SJCRH30 (cell line): ENCODE data around the gene UBXN1. TPM values are rescaled to one million over a fixed set of nuclear protein-coding genes. Genes with fewer than 3 reads are reported as not detected.
A peak's percentile ranks its signal among the peaks of the same experiment; 100 is the strongest.
"Not testable (repeated sequence)": the region's sequence is repeated elsewhere in the genome, so short reads cannot be mapped to it uniquely, and the experiment has no call there.

ENCODE experiments used
- DNase-seq, 2 experiments: peaks; one replicate each; pipeline ENCODE4 v3.0.0-alpha.2; 2015 to 2020
- H3K27ac ChIP-seq: fragments of 250-450 bp; sonication (Bioruptor Pico); 2 replicates; pipeline ENCODE4 v1.5.1; 2020; ENCODE audit warnings: mild to moderate bottlenecking, moderate library complexity
- H3K27me3 ChIP-seq: fragments of 250-450 bp; sonication (Bioruptor Pico); 2 replicates; pipeline ENCODE4 v1.5.1; 2020; ENCODE audit warnings: mild to moderate bottlenecking, moderate library complexity
- H3K36me3 ChIP-seq: fragments of 250-450 bp; sonication (Bioruptor Pico); 2 replicates; pipeline ENCODE4 v1.5.1; 2020; ENCODE audit warnings: mild to moderate bottlenecking, moderate library complexity
- H3K4me1 ChIP-seq: fragments of 250-450 bp; sonication (Bioruptor Pico); 2 replicates; pipeline ENCODE4 v1.5.1; 2020; ENCODE audit warnings: mild to moderate bottlenecking, moderate library complexity
- H3K4me3 ChIP-seq: fragments of 250-450 bp; sonication (Bioruptor Pico); 2 replicates; pipeline ENCODE4 v1.5.1; 2020; ENCODE audit warnings: mild to moderate bottlenecking, moderate library complexity
- H3K9me3 ChIP-seq: fragments of 250-450 bp; sonication (Bioruptor Pico); replicated peaks from 2 replicates; pipeline ENCODE4 v1.5.1; 2020; ENCODE audit warnings: mild to moderate bottlenecking, moderate library complexity
- total RNA-seq: library from RNA; depleted of rRNA; stranded (reverse); fragments of >200 nt; shearing (Covaris generic); gene quantifications from 2 replicates; pipeline ENCODE4 v1.2.3, GENCODE V29; 2014

Gene UBXN1
- total RNA-seq, 1 experiment from 2014 or later: 73.1 TPM

GRCh38 chr11:62671608-62672389 is 7.1 kb downstream of the UBXN1 start, which contains the start of the genes LBHD1 and UQCC3:
Gene LBHD1 (minus strand): TSS chr11:62672267. CDS start chr11:62670031, 2,236 bp downstream.
Gene UQCC3 (plus strand): TSS chr11:62671673. CDS start chr11:62671746, 73 bp downstream.
- Histone ChIP-seq H3K27me3 (no peaks in the 10 kb centered on the region), H3K27ac (peak within 1 kb of the TSS; percentile 69), H3K4me3 (peak within 1 kb of the TSS; percentile 75), H3K36me3 (peaks cover 20% of the 10 kb centered on the region), H3K9me3 (no peaks in the 10 kb centered on the region), H3K4me1 (peaks cover 2% of the 10 kb centered on the region; the same call in 1 of the 2 replicates)
- peak; percentile 88 to 91 for DNase-seq

DNA sequence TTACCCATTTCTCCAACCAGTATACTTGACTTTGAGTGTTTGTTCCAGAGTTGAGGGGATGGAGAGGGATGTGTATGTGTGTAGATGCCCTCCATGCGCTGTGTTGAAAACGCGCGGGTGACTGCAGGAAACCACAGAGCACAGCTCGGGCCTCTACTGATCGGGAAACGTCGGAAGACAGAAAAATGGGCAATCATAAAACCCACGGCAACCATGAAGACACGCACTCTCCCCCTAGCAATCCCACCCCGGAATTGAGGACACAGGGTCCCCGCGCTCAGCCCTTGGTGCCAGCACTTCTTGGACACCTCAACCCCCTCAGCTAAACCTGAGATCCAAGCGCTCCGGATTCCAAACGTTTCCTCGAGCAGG is 7.7 kb downstream of the UBXN1 start:
- Histone ChIP-seq H3K27me3 (no peaks in the 10 kb centered on the region), H3K4me3 (peak overlapping the region; percentile 75), H3K9me3 (no peaks in the 10 kb centered on the region), H3K4me1 (peaks cover 4% of the 10 kb centered on the region; the same call in 1 of the 2 replicates), H3K36me3 (peaks cover 23% of the 10 kb centered on the region), H3K27ac (peak overlapping the region; percentile 69)
- no peak for DNase-seq

GRCh38 chr11:62669420-62670161 is 9.3 kb downstream of the UBXN1 start:
- H3K27ac ChIP-seq: no peak overlapping the region
- no peak for DNase-seq
- peaks cover 20% of the 10 kb centered on the region for H3K36me3 ChIP-seq
- H3K9me3 ChIP-seq: no peaks in the 10 kb centered on the region
- H3K4me3 ChIP-seq: no peak overlapping the region
- no peaks in the 10 kb centered on the region for H3K27me3 ChIP-seq
- peaks cover 4% of the 10 kb centered on the region; the same call in 1 of the 2 replicates for H3K4me1 ChIP-seq

- no peak overlapping the region for H3K27ac ChIP-seq
These were observed 11.4 kb downstream of the UBXN1 start for GRCh38 chr11:62667460-62667859.

GRCh38 chr11:62666259-62666926 is 12.5 kb downstream of the UBXN1 start:
- DNase-seq: no peak
- peak overlapping the region; percentile 79 for H3K4me3 ChIP-seq
- no peaks in the 10 kb centered on the region for H3K9me3 ChIP-seq
- H3K27ac ChIP-seq: no peak overlapping the region; the same call in 1 of the 2 replicates
- peaks cover 27% of the 10 kb centered on the region for H3K36me3 ChIP-seq
- peaks cover 4% of the 10 kb centered on the region; the same call in 1 of the 2 replicates for H3K4me1 ChIP-seq
- no peaks in the 10 kb centered on the region for H3K27me3 ChIP-seq

More at GRCh38 chr11:62667460-62667859, 11.4 kb downstream of the UBXN1 start:
- DNase-seq: no peak
- H3K4me1 ChIP-seq: peaks cover 4% of the 10 kb centered on the region; the same call in 1 of the 2 replicates
- no peaks in the 10 kb centered on the region for H3K27me3 ChIP-seq
- H3K4me3 ChIP-seq: no peak overlapping the region
- H3K9me3 ChIP-seq: no peaks in the 10 kb centered on the region
- peaks cover 21% of the 10 kb centered on the region for H3K36me3 ChIP-seq

- DNase-seq: peak in 1 of 2 experiments; percentile 30
- peaks cover 31% of the 10 kb centered on the region for H3K36me3 ChIP-seq
- H3K4me1 ChIP-seq: peaks cover 4% of the 10 kb centered on the region; the same call in 1 of the 2 replicates
- H3K4me3 ChIP-seq: peak overlapping the region; percentile 79
- no peaks in the 10 kb centered on the region for H3K9me3 ChIP-seq
- no peaks in the 10 kb centered on the region for H3K27me3 ChIP-seq
- peak overlapping the region; percentile 63 for H3K27ac ChIP-seq
These were observed 13.1 kb downstream of the UBXN1 start for GRCh38 chr11:62665599-62666258.

- Histone ChIP-seq H3K9me3 (no peaks in the 10 kb centered on the region), H3K36me3 (peaks cover 31% of the 10 kb centered on the region), H3K4me1 (peaks cover 4% of the 10 kb centered on the region; the same call in 1 of the 2 replicates), H3K27ac (peak within 1 kb of the TSS; percentile 63), H3K4me3 (peak within 1 kb of the TSS; percentile 79), H3K27me3 (no peaks in the 10 kb centered on the region)
- DNase-seq: peak; percentile 94
These were observed 13.7 kb downstream of the UBXN1 start, which contains the start of the genes C11orf98 and CSKMT for GRCh38 chr11:62665075-62665598. Gene C11orf98 (minus strand): TSS chr11:62665210. CDS start chr11:62665169, 41 bp downstream. Gene CSKMT (plus strand): TSS chr11:62665312. CDS start chr11:62665880, 568 bp downstream.

DNA sequence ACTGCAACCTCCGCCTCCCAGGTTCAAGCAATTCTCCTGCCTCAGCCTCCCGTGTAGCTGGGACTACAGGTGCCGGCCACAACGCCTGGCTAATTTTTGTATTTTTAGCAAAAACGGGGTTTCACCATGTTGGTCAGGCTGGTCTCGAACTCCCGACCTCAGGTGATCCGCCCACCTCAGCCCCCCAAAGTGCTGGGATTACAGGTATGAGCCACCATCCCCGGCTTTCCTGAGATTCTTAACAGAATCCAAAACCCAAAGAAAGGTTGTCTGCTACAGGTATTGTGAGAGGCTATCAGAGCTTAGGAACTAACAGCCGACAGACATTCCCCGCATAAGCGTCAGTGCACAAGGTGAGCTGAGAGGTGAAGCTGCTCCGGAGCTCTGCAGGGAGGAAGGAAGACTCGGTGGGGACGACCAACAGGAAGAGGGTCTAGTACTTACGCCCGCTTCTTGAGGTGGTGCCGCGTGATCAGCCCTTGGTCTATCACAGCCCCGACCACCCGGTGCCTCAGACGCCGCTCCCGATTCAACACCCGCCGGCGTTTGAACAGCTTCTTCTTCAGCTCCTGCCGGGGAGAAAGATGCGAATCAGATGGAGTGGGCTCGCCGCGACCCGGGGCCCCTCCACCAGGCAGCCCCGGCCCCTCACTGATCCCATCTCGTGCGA is 14.3 kb downstream of the UBXN1 start:
- Histone ChIP-seq H3K9me3 (no peaks in the 10 kb centered on the region), H3K36me3 (peaks cover 31% of the 10 kb centered on the region), H3K4me3 (peak overlapping the region; percentile 79), H3K27me3 (no peaks in the 10 kb centered on the region), H3K27ac (peak overlapping the region; percentile 63), H3K4me1 (peaks cover 4% of the 10 kb centered on the region; the same call in 1 of the 2 replicates)
- DNase-seq: peak; percentile 64 to 72

DNA sequence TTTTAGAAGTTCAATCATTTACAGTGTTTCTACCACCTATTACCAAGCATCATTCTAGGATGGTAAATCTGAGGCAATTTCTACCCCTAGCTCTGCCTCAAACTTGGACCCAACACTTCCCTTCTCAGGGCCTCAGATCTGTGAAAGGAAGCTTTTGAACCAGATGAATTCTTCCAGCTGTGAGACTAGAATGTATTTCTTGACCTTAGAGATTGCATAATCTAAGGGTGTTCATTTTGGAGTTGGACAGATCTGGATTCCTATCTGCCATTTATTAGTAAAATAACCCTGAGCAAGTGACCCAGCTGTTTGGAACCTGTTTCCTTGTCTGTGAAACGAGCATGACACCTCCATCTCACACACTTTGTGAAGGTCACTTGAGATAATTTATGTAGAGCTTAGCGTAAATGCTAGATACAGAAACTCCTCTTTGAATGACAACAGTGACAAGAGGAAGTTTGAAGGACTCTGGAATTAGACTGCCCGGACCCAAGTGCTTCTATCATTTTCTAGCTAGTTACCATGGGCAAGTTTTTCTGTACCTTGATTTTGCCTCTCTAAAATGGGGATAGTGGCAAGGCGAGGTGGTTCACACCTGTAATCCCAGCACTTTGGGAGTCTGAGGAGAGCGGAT is 22.0 kb downstream of the UBXN1 start:
- no peak for DNase-seq
- H3K27ac ChIP-seq: no peak overlapping the region
- H3K36me3 ChIP-seq: peaks cover 6% of the 10 kb centered on the region; the same call in 1 of the 2 replicates
- no peaks in the 10 kb centered on the region for H3K9me3 ChIP-seq
- no peaks in the 10 kb centered on the region for H3K27me3 ChIP-seq
- no peaks in the 10 kb centered on the region for H3K4me1 ChIP-seq
- H3K4me3 ChIP-seq: no peak overlapping the region

DNA sequence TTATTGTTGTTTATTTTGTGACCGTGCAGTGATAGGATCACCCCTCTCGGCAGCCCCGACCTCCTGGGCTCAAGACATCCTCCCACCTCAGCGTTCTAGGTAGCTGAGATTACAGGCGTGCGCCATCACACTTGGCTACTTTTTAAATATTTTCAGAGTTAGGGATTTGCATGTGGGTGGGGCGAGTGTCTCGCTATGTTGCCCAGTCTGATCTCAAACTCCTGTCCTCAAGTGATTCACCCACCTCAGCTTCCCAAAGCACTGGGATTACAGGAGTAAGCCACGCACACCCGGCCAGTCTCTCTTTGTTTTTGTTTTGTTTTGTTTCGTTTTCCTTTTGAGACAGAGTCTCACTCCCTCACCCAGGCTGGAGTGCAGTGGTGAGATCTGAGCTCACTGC is 24.6 kb downstream of the UBXN1 start:
- H3K4me1 ChIP-seq: no peaks in the 10 kb centered on the region
- H3K27ac ChIP-seq: no peak overlapping the region
- no peaks in the 10 kb centered on the region for H3K9me3 ChIP-seq
- H3K36me3 ChIP-seq: no peaks in the 10 kb centered on the region; the same call in 1 of the 2 replicates
- no peak overlapping the region for H3K4me3 ChIP-seq
- no peak for DNase-seq
- H3K27me3 ChIP-seq: no peaks in the 10 kb centered on the region

DNA sequence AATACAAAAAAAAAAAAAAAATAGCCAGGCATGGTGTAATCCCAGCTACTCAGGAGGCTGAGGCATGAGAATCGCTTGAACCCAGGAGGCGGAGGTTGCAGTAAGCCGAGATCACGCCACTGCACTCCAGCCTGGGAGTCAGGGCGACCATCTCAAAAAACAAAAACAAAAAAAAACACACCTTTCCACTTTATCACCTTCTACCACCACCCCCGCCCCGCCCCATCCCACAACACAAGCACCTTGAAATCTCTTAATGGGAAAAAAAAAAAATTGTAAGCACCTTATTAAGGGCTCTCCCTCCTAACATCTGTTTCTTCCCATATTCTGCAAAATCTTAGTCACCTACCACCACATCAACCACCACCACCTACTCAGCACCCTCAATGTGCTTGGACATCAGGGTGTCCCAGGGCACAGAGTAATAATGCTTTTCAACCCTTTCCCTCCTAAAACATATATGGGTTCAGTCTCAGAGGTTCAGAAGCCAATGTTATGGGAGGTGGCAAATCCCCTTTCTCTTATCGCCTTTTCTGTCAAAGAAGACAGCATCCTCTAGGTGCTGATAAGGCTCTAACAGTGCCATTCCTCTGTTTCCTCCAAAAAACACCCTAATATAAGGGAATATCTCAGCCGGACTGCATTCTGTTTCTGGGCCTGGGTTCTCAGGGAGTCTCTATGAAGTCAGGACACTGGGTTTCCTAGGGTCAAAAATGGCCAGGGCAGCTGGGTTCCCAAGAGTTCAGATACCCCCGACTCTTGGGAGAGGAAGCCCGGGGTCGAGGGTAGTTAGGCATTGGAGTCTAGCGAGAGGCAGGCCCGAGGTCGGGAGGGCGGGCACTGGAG is 26.5 kb downstream of the UBXN1 start:
- peak overlapping the region; percentile 94 for H3K4me3 ChIP-seq
- H3K4me1 ChIP-seq: no peaks in the 10 kb centered on the region
- H3K27me3 ChIP-seq: no peaks in the 10 kb centered on the region
- no peak for DNase-seq
- no peaks in the 10 kb centered on the region; the same call in 1 of the 2 replicates for H3K36me3 ChIP-seq
- peak overlapping the region; percentile 67 for H3K27ac ChIP-seq
- no peaks in the 10 kb centered on the region for H3K9me3 ChIP-seq

GRCh38 chr11:62650283-62650682 is 28.6 kb downstream of the UBXN1 start:
- not testable (repeated sequence) for H3K27me3 ChIP-seq, H3K27ac ChIP-seq, DNase-seq, H3K36me3 ChIP-seq, H3K4me1 ChIP-seq, H3K9me3 ChIP-seq, H3K4me3 ChIP-seq
